ENCODE data around the gene MMAB. TPM values are rescaled to one million over a fixed set of nuclear protein-coding genes. Genes with fewer than 3 reads are reported as not detected.

Gene MMAB
- total and polyA plus RNA-seq, 8 donors = 6.2 to 71.2 (median 29.8) TPM

DNA sequence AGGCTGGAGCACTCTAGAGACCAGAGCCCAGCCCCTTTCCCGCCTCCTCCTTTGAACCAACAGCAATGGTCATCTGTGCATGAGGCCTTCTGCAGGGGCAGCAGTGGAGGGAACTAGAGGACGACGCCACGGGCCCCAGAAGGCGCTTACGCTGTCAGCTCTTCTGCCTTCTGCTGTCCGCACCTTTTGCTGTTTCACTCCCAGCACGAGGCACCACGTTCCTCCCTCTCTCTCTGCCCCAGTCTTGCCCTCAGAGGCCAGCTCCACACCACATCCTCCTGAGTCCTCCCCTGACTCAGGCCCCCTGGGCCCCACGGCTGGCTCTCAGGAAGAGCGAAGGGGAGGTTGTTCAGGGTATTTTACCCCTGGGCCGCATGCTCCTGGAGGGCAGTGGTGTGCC lies 15.5 kb downstream of the MMAB start:
- no peak overlapping the region for H3K27ac ChIP-seq
- H3K9me3 ChIP-seq = no peaks in the 10 kb centered on the region
- H3K4me1 ChIP-seq = peaks cover 0 to 5% (median 0%) of the 10 kb centered on the region in 4 donors
- no peak overlapping the region for H3K4me3 ChIP-seq
- intact Hi-C loops (cut with DNase I; ENCODE audit: low total_unique reads) = no loop called here
- no peak for DNase-seq
- H3K36me3 ChIP-seq = peaks cover 0 to 63% (median 42%) of the 10 kb centered on the region in 4 donors
- 78 to 85% (median 83%) methylated on average over 12 of the region's 12 CpGs for WGBS, 5 donors
- TF ChIP-seq POLR2AphosphoS5 (IDR thresholded peaks at IDR 0.05) (no peak), POLR2A (IDR thresholded peaks at IDR 0.05) (no peak), EP300 (IDR thresholded peaks at IDR 0.05) (no peak)
- TF ChIP-seq, protein P1, sequence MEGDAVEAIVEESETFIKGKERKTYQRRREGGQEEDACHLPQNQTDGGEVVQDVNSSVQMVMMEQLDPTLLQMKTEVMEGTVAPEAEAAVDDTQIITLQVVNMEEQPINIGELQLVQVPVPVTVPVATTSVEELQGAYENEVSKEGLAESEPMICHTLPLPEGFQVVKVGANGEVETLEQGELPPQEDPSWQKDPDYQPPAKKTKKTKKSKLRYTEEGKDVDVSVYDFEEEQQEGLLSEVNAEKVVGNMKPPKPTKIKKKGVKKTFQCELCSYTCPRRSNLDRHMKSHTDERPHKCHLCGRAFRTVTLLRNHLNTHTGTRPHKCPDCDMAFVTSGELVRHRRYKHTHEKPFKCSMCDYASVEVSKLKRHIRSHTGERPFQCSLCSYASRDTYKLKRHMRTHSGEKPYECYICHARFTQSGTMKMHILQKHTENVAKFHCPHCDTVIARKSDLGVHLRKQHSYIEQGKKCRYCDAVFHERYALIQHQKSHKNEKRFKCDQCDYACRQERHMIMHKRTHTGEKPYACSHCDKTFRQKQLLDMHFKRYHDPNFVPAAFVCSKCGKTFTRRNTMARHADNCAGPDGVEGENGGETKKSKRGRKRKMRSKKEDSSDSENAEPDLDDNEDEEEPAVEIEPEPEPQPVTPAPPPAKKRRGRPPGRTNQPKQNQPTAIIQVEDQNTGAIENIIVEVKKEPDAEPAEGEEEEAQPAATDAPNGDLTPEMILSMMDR (IDR thresholded peaks at IDR 0.05) = no peak
- H3K27me3 ChIP-seq = peaks cover 0 to 19% (median 0%) of the 10 kb centered on the region in 3 donors

DNA sequence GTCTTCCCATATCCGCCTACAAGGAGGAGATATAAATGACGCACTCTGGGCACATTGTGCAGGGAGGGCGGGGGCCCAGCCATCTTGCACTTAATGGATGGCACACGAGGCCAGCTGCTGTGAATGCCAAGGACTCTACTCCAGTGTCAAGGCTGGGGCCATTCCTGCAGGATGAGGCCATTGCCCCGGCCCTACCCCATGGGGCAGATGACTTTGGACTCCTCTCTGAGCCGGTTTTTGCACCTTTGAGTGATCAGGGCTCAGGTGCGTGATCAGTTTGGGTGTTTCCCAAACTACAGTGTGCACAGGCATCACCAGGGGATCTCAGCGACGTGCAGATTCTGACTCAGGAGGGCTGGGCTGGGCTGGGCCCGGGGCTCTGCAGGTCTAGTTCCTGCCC lies 16.1 kb downstream of the MMAB start:
- Histone ChIP-seq H3K4me1 (peaks cover 0 to 5% (median 0%) of the 10 kb centered on the region in 4 donors), H3K9me3 (no peaks in the 10 kb centered on the region), H3K4me3 (no peak overlapping the region), H3K36me3 (peaks cover 0 to 57% (median 36%) of the 10 kb centered on the region in 4 donors), H3K27ac (no peak overlapping the region), H3K27me3 (peaks cover 0 to 24% (median 0%) of the 10 kb centered on the region in 3 donors)
- TF ChIP-seq EP300 (IDR thresholded peaks at IDR 0.05) = no peak
- TF ChIP-seq, protein P1 (IDR thresholded peaks at IDR 0.05) = no peak
- no peak for TF ChIP-seq POLR2A (IDR thresholded peaks at IDR 0.05)
- TF ChIP-seq POLR2AphosphoS5 (IDR thresholded peaks at IDR 0.05) = no peak
- 86 to 93% (median 89%) methylated on average over 4 to 10 of the region's 10 CpGs for WGBS, 5 donors
- no peak for DNase-seq
- intact Hi-C loops (cut with DNase I; ENCODE audit: low total_unique reads) = no loop called here

DNA sequence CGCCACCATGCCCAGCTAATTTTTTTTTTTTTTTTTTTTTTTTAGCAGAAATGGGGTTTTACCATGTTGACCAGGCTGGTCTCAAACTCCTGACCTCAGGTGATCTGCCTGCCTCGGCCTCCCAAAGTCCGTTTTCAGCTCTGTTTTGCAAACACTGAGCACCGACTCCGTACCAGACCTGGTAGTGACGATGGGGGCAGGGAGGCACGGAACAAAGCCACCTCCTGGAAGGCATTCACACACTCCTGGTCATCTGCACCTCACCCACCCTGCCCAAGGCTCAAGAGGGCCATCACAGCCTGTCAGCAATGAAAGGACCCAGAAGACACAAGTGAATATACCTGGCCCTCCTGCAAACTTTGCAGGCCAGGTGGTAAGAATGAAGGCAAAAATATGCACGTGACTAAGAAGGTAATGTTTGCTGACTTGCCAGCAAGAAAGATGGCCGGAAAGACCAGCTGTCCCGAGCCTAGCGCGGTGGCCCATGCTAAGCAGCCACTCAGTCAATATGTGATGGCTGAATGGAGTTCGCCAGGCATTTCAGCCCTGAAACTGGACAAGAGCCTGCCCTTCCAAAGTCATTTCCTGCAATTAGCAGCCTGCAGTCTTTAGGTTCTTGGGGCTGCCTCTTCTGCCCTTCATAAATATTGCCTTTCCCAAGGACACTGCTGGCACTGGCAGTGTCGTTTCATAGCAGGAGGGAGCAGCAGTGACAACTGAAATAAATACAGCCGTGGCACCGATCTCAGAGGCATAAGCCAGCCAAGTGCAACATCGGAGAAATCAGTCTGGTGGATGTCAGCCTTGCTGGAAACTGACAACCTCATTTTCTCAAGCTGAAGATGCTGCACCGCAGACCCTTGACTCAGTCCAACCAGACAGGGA lies 17.6 kb downstream of the MMAB start:
- DNase-seq = no peak
- WGBS, 5 donors = 61 to 75% (median 65%) methylated on average over 16 to 18 of the region's 18 CpGs
- Histone ChIP-seq H3K4me1 (peaks cover 0 to 5% (median 0%) of the 10 kb centered on the region in 4 donors), H3K27ac (no peak overlapping the region), H3K36me3 (peaks cover 0 to 42% (median 21%) of the 10 kb centered on the region in 4 donors), H3K27me3 (peaks cover 0 to 36% (median 0%) of the 10 kb centered on the region in 3 donors), H3K4me3 (no peak overlapping the region), H3K9me3 (no peaks in the 10 kb centered on the region)
- intact Hi-C loops (cut with DNase I; ENCODE audit: low total_unique reads) = no loop called here
- TF ChIP-seq EP300 (IDR thresholded peaks at IDR 0.05) = no peak
- no peak for TF ChIP-seq POLR2A (IDR thresholded peaks at IDR 0.05)

DNA sequence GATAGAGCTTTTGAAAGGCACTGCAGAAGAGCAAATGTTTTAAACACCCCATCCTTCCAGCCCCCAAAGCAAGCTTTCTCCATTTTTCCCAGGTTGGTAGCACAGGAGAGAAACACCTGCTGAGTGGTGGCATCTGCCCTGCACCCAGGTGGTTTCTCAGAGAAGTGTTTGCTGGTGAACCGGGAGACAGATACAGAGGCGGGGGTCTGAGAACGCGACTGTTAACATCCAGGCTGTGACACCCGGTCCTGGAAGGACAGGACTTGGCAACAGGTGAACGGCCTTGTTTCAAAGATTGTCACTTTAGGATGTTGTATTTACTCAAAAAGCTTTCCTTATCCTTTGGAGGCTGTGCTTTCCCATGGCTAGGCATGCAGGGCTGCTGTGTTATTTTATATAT lies 18.5 kb downstream of the MMAB start:
- peaks cover 0 to 5% (median 1%) of the 10 kb centered on the region in 4 donors for H3K4me1 ChIP-seq
- H3K27ac ChIP-seq = no peak overlapping the region
- DNase-seq = no peak
- WGBS, 5 donors = 30 to 49% (median 45%) methylated on average over 6 of the region's 6 CpGs
- peaks cover 0 to 34% (median 16%) of the 10 kb centered on the region in 4 donors for H3K36me3 ChIP-seq
- no peak overlapping the region for H3K4me3 ChIP-seq
- TF ChIP-seq, protein P1 (IDR thresholded peaks at IDR 0.05) = no peak
- TF ChIP-seq POLR2AphosphoS5 (IDR thresholded peaks at IDR 0.05) (no peak), POLR2A (IDR thresholded peaks at IDR 0.05) (no peak), EP300 (IDR thresholded peaks at IDR 0.05) (no peak)
- H3K9me3 ChIP-seq = no peaks in the 10 kb centered on the region
- intact Hi-C loops (cut with DNase I; ENCODE audit: low total_unique reads) = no loop called here
- H3K27me3 ChIP-seq = peaks cover 0 to 45% (median 7%) of the 10 kb centered on the region in 3 donors
